ENCODE results near the gene MAGI2.

DNA sequence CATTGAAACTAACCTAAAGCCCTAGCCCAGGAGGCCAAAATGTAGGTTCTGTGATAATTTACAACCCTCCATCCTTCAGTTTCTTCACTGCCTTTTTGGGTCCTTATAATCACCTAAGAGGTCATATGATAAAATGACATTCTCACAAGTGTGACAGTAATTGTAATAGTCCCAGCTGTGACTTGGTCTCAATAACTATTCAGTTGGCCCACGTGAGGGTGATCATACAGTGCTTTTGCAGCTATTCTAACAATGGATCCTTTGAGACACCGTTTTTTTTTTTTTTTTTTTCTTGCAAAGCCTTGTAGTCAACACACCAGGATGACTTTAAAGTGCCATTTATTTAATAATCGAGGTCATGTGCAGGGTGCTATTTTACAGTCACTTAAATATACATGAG, 894.9 kb downstream of the MAGI2 start:
- TF ChIP-seq, protein P1, sequence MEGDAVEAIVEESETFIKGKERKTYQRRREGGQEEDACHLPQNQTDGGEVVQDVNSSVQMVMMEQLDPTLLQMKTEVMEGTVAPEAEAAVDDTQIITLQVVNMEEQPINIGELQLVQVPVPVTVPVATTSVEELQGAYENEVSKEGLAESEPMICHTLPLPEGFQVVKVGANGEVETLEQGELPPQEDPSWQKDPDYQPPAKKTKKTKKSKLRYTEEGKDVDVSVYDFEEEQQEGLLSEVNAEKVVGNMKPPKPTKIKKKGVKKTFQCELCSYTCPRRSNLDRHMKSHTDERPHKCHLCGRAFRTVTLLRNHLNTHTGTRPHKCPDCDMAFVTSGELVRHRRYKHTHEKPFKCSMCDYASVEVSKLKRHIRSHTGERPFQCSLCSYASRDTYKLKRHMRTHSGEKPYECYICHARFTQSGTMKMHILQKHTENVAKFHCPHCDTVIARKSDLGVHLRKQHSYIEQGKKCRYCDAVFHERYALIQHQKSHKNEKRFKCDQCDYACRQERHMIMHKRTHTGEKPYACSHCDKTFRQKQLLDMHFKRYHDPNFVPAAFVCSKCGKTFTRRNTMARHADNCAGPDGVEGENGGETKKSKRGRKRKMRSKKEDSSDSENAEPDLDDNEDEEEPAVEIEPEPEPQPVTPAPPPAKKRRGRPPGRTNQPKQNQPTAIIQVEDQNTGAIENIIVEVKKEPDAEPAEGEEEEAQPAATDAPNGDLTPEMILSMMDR (conservative IDR thresholded peaks at IDR 0.05; ENCODE audit: low read depth, low read length), result no peak
- no peak for TF ChIP-seq EZH2 (IDR thresholded peaks at IDR 0.05; ENCODE audit: borderline replicate concordance, low read depth, low read length, poor library complexity, severe bottlenecking)

Data from A673 (cell line).